SHP77 treated with DMSO at 0.1 percent for 48 hours (cell line): ENCODE data around the gene NLRP1.

ENCODE experiments used
- DNase-seq: peaks from one replicate; lab custom pipeline; 2025; lab: John Stamatoyannopoulos, UW

NLRP1 gene

DNA sequence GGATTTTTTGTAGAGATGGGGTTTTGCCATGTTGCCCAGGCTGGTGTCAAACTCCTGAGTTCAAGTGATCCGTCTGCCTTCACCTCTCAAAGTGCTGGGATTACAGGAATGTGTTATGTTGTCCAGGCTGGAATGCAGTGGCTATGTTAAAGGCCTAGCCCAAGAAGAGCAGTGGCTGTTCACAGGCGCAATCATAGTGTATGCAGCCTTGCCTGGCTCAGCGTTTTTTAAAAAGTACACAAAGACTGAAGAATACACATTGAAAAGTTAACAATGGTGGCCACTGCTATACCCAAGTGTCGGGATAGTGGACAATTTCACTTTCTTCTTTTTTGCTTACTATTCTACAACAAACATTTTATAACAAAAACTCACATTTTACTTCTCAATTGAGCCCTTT lies 105.3 kb downstream of the NLRP1 start:
- DNase-seq: no peak

DNA sequence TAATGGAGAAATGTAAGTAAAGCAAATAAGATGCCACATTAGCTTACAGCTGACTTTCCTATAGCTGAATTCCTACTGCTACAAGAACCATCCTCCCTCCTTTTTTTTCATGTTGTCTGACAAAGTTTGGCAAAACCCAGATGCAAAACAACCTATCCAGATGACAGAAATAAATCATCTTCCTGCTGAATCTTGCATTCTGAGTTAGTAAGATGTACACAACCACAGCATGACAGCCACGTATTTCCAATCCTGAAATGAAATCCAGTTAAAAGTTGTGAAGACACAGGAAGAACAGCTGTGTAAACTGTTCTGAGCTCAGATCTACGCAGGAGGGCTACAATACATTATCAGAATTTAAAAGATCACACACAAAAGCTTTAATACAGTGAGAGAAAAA lies 110.4 kb downstream of the NLRP1 start:
- DNase-seq: no peak

DNA sequence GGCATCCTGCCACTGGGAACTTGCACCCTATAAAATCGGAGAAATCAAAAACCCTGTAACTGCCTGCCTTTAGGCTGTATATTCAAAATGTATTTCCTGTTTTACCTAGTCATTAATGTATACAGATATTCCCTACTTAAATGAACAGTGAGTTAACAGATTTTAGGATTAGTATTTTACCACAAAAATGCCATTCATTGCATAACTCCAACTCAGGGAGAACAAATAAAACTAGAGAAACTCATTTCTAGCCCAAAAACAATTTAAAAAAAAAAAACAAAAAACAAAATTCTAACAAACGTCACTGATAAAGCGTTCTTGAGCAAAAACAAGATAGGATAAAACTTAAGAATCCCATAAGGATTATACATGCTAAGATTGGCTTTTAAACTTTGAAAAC lies 111.8 kb downstream of the NLRP1 start:
- DNase-seq: no peak

DNA sequence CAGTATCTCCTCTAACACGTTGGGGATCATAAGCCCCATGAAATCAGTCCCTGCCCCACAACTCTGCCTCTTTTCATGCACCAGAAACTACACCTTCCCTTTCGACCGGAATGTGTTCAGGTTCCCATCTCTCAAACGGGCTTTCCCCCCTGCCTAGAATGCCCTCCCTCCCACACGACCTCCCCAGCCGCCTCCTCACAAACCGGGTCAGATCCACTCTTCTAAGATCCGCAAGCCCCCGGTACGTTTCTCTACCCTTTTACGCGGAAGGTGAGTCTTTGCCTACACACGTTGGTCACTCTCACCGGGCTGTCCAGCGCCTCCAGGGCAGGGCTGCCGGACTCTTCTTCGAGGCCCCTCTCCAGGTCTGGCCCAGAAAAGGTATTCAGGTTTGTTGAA lies 116.2 kb downstream of the NLRP1 start:
- no peak for DNase-seq

DNA sequence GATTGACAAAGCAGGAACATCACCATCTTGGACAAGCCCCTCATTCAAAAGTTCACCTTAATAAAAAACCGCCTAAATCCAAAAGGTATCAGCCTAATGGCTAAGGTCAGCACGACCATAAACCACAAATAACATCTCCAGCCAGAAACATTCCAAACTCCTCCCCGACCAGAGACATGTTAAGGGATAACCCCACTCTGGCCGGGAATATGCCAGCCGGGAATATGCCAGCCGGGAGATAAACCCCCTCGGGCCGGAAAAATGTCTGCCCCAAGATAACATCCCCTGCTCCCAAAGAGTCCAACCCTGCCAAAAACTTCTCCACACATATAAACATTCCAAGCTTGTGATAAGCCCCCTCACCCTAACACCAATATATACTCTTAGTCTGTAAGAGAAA lies 116.9 kb downstream of the NLRP1 start:
- DNase-seq: no peak

DNA sequence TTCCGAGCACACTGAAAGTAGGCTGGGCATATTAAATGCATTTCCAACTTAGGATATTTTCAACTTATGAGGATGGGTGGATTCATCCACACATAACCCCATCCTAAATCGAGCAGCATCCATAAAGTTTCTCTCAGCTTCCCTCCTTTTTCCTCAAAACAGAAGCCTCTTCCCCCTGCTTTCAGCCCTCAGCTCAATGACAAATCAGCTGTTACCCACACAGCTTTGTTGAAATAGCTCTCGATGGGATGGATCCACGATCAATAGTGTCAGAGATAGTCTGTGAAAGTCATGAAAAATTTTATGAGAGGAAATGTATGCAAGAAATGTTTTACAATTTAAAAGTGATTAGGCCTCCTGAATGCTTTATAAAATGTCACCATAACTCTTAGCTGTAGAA lies 118.0 kb downstream of the NLRP1 start:
- DNase-seq: no peak

DNA sequence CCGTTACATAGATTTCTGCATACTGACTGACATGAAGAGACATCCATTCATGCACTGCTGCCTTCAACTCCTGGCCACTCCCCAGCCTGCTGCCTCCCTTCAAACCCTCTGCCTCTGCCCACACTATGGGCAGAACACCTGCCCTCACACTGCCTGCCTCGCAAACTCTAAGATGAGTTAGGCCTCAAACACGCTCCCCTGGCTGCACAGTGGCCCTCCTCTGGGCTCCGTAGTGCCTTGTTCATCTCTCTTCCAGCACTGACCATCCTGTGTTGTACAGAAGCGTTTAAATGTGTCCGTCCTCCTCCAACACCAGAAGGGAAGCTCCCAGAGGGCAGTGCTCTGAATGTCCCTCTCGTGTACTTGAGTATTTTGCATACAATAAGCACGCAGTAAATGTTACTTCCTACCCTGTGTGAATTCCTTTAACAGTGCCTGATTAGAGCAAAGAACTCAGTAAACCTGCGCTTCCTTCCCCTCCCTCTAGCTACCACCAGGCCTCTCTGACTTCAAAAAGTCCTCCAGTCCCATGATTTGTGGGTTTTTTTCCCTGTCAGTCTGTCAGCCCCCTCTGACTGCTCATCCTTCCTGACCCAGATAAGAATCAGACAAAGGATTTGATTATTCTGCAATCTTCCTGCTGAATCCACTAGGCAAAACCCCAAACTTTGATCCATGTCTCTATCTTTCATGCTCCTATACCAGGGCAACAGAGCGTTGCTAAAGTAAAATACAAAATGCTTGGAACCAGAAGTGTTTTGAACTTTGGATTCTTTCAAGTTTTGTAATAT lies 119.4 kb downstream of the NLRP1 start:
- DNase-seq: no peak
